T-helper 1 cell treated with Interleukin-12 subunit alpha and Interleukin-12 subunit beta and Interleukin-4 antibody, amounts not matched to agents 30 μg/mL and 1 μg/mL, for 36 hours (primary cell): ENCODE measurements around the gene ZNF280B.
"Not testable (repeated sequence)": the region's sequence is repeated elsewhere in the genome, so short reads cannot be mapped to it uniquely, and the experiment has no call there.

ENCODE experiments used
- H3K27ac Mint-ChIP-seq: one replicate; pipeline ENCODE4 v1.8.0; 2021; ENCODE audit warnings: mild to moderate bottlenecking, mixed read lengths
- H3K27me3 Mint-ChIP-seq: one replicate; pipeline ENCODE4 v1.8.0; 2021; ENCODE audit warnings: low read depth, mixed read lengths
- H3K36me3 Mint-ChIP-seq: one replicate; pipeline ENCODE4 v1.8.0; 2021; ENCODE audit warnings: low read depth, mixed read lengths
- H3K4me1 Mint-ChIP-seq: one replicate; pipeline ENCODE4 v1.8.0; 2021; ENCODE audit warnings: low read depth, mixed read lengths
- H3K4me3 Mint-ChIP-seq: one replicate; pipeline ENCODE4 v1.8.0; 2021; ENCODE audit warnings: mild to moderate bottlenecking, moderate library complexity, mixed read lengths
- H3K9me3 Mint-ChIP-seq: one replicate; pipeline ENCODE4 v1.8.0; 2021; ENCODE audit warnings: mixed read lengths

The ZNF280B gene

GRCh38 chr22:22491589-22491988, 17.0 kb downstream of the ZNF280B start:
- not testable (repeated sequence) for H3K27me3 Mint-ChIP-seq, H3K4me3 Mint-ChIP-seq, H3K36me3 Mint-ChIP-seq, H3K27ac Mint-ChIP-seq, H3K9me3 Mint-ChIP-seq, H3K4me1 Mint-ChIP-seq

GRCh38 chr22:22488736-22489135, 19.8 kb downstream of the ZNF280B start:
- Mint-ChIP-seq H3K27me3 (no peaks in the 10 kb centered on the region), H3K4me1 (no peaks in the 10 kb centered on the region), H3K36me3 (peaks cover 11% of the 10 kb centered on the region), H3K9me3 (no peaks in the 10 kb centered on the region), H3K4me3 (no peak overlapping the region), H3K27ac (no peak overlapping the region)

- Mint-ChIP-seq H3K36me3 (peaks cover 11% of the 10 kb centered on the region), H3K9me3 (no peaks in the 10 kb centered on the region), H3K27ac (no peak overlapping the region), H3K4me1 (no peaks in the 10 kb centered on the region), H3K4me3 (no peak overlapping the region), H3K27me3 (no peaks in the 10 kb centered on the region)
Observed at GRCh38 chr22:22487869-22488597, 20.5 kb downstream of the ZNF280B start.

GRCh38 chr22:22487059-22487458, 21.5 kb downstream of the ZNF280B start:
- no peaks in the 10 kb centered on the region for H3K27me3 Mint-ChIP-seq
- H3K9me3 Mint-ChIP-seq = no peaks in the 10 kb centered on the region
- H3K4me1 Mint-ChIP-seq = no peaks in the 10 kb centered on the region
- no peak overlapping the region for H3K27ac Mint-ChIP-seq
- H3K36me3 Mint-ChIP-seq = peaks cover 11% of the 10 kb centered on the region
- H3K4me3 Mint-ChIP-seq = no peak overlapping the region

- no peaks in the 10 kb centered on the region for H3K4me1 Mint-ChIP-seq
- no peak overlapping the region for H3K27ac Mint-ChIP-seq
- H3K36me3 Mint-ChIP-seq = peaks cover 11% of the 10 kb centered on the region
Observed at GRCh38 chr22:22486132-22486899, 22.2 kb downstream of the ZNF280B start.

GRCh38 chr22:22485524-22485923, 23.0 kb downstream of the ZNF280B start:
- Mint-ChIP-seq H3K27ac (no peak overlapping the region), H3K4me3 (no peak overlapping the region), H3K36me3 (peaks cover 11% of the 10 kb centered on the region), H3K9me3 (no peaks in the 10 kb centered on the region), H3K27me3 (no peaks in the 10 kb centered on the region), H3K4me1 (no peaks in the 10 kb centered on the region)

More at GRCh38 chr22:22486132-22486899, 22.2 kb downstream of the ZNF280B start:
- H3K27me3 Mint-ChIP-seq = no peaks in the 10 kb centered on the region
- H3K4me3 Mint-ChIP-seq = no peak overlapping the region
- H3K9me3 Mint-ChIP-seq = no peaks in the 10 kb centered on the region

GRCh38 chr22:22484023-22484422, 24.5 kb downstream of the ZNF280B start:
- Mint-ChIP-seq H3K4me3 (no peak overlapping the region), H3K4me1 (no peaks in the 10 kb centered on the region), H3K9me3 (no peaks in the 10 kb centered on the region), H3K27ac (no peak overlapping the region), H3K27me3 (no peaks in the 10 kb centered on the region), H3K36me3 (peaks cover 11% of the 10 kb centered on the region)

- no peak overlapping the region for H3K4me3 Mint-ChIP-seq
Observed at GRCh38 chr22:22480940-22481339, 27.6 kb downstream of the ZNF280B start.

GRCh38 chr22:22479999-22480532, 28.5 kb downstream of the ZNF280B start:
- no peaks in the 10 kb centered on the region for H3K27me3 Mint-ChIP-seq
- no peak overlapping the region for H3K27ac Mint-ChIP-seq
- no peaks in the 10 kb centered on the region for H3K9me3 Mint-ChIP-seq
- no peaks in the 10 kb centered on the region for H3K4me1 Mint-ChIP-seq
- H3K4me3 Mint-ChIP-seq = no peak overlapping the region
- no peaks in the 10 kb centered on the region for H3K36me3 Mint-ChIP-seq

More at GRCh38 chr22:22480940-22481339, 27.6 kb downstream of the ZNF280B start:
- H3K27me3 Mint-ChIP-seq = no peaks in the 10 kb centered on the region
- H3K27ac Mint-ChIP-seq = no peak overlapping the region
- no peaks in the 10 kb centered on the region for H3K9me3 Mint-ChIP-seq
- H3K4me1 Mint-ChIP-seq = no peaks in the 10 kb centered on the region
- peaks cover 4% of the 10 kb centered on the region for H3K36me3 Mint-ChIP-seq

GRCh38 chr22:22479116-22479515, 29.4 kb downstream of the ZNF280B start:
- no peak overlapping the region for H3K4me3 Mint-ChIP-seq
- no peaks in the 10 kb centered on the region for H3K4me1 Mint-ChIP-seq
- no peaks in the 10 kb centered on the region for H3K36me3 Mint-ChIP-seq
- H3K27ac Mint-ChIP-seq = no peak overlapping the region
- H3K27me3 Mint-ChIP-seq = no peaks in the 10 kb centered on the region
- no peaks in the 10 kb centered on the region for H3K9me3 Mint-ChIP-seq

- no peaks in the 10 kb centered on the region for H3K4me1 Mint-ChIP-seq
- no peaks in the 10 kb centered on the region for H3K36me3 Mint-ChIP-seq
- no peaks in the 10 kb centered on the region for H3K9me3 Mint-ChIP-seq
- no peak overlapping the region for H3K4me3 Mint-ChIP-seq
- H3K27ac Mint-ChIP-seq = no peak overlapping the region
- H3K27me3 Mint-ChIP-seq = no peaks in the 10 kb centered on the region
Observed at GRCh38 chr22:22478470-22478869, 30.1 kb downstream of the ZNF280B start.

- H3K4me3 Mint-ChIP-seq = no peak overlapping the region
- no peaks in the 10 kb centered on the region for H3K27me3 Mint-ChIP-seq
- peaks cover 2% of the 10 kb centered on the region for H3K9me3 Mint-ChIP-seq
Observed at GRCh38 chr22:22474733-22475132, 33.8 kb downstream of the ZNF280B start.

GRCh38 chr22:22471104-22471503, 37.4 kb downstream of the ZNF280B start:
- not testable (repeated sequence) for H3K36me3 Mint-ChIP-seq, H3K4me3 Mint-ChIP-seq, H3K4me1 Mint-ChIP-seq, H3K27ac Mint-ChIP-seq
- peaks cover 15% of the 10 kb centered on the region for H3K9me3 Mint-ChIP-seq
- peaks cover 16% of the 10 kb centered on the region for H3K27me3 Mint-ChIP-seq

More at GRCh38 chr22:22474733-22475132, 33.8 kb downstream of the ZNF280B start:
- H3K36me3 Mint-ChIP-seq = no peaks in the 10 kb centered on the region
- no peak overlapping the region for H3K27ac Mint-ChIP-seq
- no peaks in the 10 kb centered on the region for H3K4me1 Mint-ChIP-seq

GRCh38 chr22:22469527-22469926, 39.0 kb downstream of the ZNF280B start:
- Mint-ChIP-seq H3K36me3 (no peaks in the 10 kb centered on the region), H3K4me1 (no peaks in the 10 kb centered on the region), H3K4me3 (no peak overlapping the region), H3K27me3 (peaks cover 18% of the 10 kb centered on the region), H3K27ac (no peak overlapping the region), H3K9me3 (peaks cover 15% of the 10 kb centered on the region)
